HL-60 (cell line): ENCODE data around the gene ATF7IP.

Source experiments
- GABPA ChIP-seq: IDR thresholded peaks from 2 replicates; pipeline ENCODE4 v1.6.1; 2012; ENCODE audit warnings: low read depth
- POLR2AphosphoS5 ChIP-seq: IDR thresholded peaks from 2 replicates; pipeline ENCODE4 v1.6.1; 2012; ENCODE audit warnings: low read depth
- TF ChIP-seq, protein P1 (sequence below): IDR thresholded peaks from one replicate; pipeline ENCODE4 v1.5.1; 2011; ENCODE audit warnings: low read length, control low read depth, inconsistent platforms; ENCODE audit not compliant: insufficient read depth
- TF ChIP-seq, protein P2 (sequence below): IDR thresholded peaks from 2 replicates; pipeline ENCODE4 v1.6.1; 2012; ENCODE audit warnings: low read depth; ENCODE audit not compliant: insufficient replicate concordance

- TF ChIP-seq, protein P1, sequence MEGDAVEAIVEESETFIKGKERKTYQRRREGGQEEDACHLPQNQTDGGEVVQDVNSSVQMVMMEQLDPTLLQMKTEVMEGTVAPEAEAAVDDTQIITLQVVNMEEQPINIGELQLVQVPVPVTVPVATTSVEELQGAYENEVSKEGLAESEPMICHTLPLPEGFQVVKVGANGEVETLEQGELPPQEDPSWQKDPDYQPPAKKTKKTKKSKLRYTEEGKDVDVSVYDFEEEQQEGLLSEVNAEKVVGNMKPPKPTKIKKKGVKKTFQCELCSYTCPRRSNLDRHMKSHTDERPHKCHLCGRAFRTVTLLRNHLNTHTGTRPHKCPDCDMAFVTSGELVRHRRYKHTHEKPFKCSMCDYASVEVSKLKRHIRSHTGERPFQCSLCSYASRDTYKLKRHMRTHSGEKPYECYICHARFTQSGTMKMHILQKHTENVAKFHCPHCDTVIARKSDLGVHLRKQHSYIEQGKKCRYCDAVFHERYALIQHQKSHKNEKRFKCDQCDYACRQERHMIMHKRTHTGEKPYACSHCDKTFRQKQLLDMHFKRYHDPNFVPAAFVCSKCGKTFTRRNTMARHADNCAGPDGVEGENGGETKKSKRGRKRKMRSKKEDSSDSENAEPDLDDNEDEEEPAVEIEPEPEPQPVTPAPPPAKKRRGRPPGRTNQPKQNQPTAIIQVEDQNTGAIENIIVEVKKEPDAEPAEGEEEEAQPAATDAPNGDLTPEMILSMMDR = no peak
- TF ChIP-seq, protein P2, sequence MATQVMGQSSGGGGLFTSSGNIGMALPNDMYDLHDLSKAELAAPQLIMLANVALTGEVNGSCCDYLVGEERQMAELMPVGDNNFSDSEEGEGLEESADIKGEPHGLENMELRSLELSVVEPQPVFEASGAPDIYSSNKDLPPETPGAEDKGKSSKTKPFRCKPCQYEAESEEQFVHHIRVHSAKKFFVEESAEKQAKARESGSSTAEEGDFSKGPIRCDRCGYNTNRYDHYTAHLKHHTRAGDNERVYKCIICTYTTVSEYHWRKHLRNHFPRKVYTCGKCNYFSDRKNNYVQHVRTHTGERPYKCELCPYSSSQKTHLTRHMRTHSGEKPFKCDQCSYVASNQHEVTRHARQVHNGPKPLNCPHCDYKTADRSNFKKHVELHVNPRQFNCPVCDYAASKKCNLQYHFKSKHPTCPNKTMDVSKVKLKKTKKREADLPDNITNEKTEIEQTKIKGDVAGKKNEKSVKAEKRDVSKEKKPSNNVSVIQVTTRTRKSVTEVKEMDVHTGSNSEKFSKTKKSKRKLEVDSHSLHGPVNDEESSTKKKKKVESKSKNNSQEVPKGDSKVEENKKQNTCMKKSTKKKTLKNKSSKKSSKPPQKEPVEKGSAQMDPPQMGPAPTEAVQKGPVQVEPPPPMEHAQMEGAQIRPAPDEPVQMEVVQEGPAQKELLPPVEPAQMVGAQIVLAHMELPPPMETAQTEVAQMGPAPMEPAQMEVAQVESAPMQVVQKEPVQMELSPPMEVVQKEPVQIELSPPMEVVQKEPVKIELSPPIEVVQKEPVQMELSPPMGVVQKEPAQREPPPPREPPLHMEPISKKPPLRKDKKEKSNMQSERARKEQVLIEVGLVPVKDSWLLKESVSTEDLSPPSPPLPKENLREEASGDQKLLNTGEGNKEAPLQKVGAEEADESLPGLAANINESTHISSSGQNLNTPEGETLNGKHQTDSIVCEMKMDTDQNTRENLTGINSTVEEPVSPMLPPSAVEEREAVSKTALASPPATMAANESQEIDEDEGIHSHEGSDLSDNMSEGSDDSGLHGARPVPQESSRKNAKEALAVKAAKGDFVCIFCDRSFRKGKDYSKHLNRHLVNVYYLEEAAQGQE = no peak
- TF ChIP-seq GABPA = no peak
- no peak for TF ChIP-seq POLR2AphosphoS5
Measured at GRCh38 chr12:14325716-14326343, 39.7 kb upstream of the ATF7IP start.
